K562 (cell line): Measurements from ENCODE around the gene CTNNBL1. TPM values are rescaled to one million over a fixed set of nuclear protein-coding genes. Genes with fewer than 3 reads are reported as not detected.

Experiments
- ATAC-seq: fragments of 200-7000 bp; cut with Tn5 transposase; 3 replicates; pipeline ENCODE4 v1.9.1; 2020; ENCODE audit warnings: moderate library complexity
- BruUV-seq: library from RNA; stranded (reverse); fragments of 400-500 nt; replicated peaks from 2 replicates; lab custom pipeline; 2021; lab: Mats Ljungman, UMichigan
- CTCF ChIA-PET: fragments of 300-600 bp; formaldehyde crosslinking; extraction: SDS; loops from one replicate; lab custom pipeline; 2021; ENCODE audit warnings: low intra/inter-chr PET ratio; lab: Yijun Ruan, JAX
- POLR2A ChIA-PET: fragments of 300-600, 350-650 bp; sonication (Branson Sonifier 250); formaldehyde crosslinking; extraction: SDS; loops from one replicate; lab custom pipeline; 2021; ENCODE audit warnings: antibody characterized with exemption, inconsistent platforms; lab: Yijun Ruan, JAX
- DNase-seq, 4 experiments: peaks; one replicate each; pipeline versions ENCODE4 v3.0.0 to v3.0.0-alpha.2; 2011 to 2018; ENCODE audit warnings: low spot score in 3 of 4, mixed read lengths in 3 of 4; ENCODE audit errors: extremely low read depth in 1 of 4
- FAIRE-seq: peaks from 2 replicates; lab custom pipeline; 2011; peaks lifted over from hg19 to GRCh38; lab: Jason Lieb, UNC
- H2AFZ ChIP-seq: 2 replicates; pipeline ENCODE4 v1.6.0; 2011; ENCODE audit warnings: low read depth, low read length, control low read depth, inconsistent platforms
- H3K27ac ChIP-seq: fragments of 200-600 bp; 3 replicates; pipeline ENCODE4 v1.8.0; 2011; ENCODE audit warnings: low read depth, mild to moderate bottlenecking, control low read depth, inconsistent platforms, low read length, moderate library complexity, mixed read lengths; ENCODE audit errors: extremely low read depth
- H3K27me3 ChIP-seq, 2 experiments: fragments of 300-600 bp in 1 of 2; 2 replicates in 1 of 2; 3 replicates in 1 of 2; pipeline versions ENCODE4 v1.6.0 to v1.8.0; 2011; ENCODE audit warnings: inconsistent platforms in 2 of 2, low read length in 2 of 2, mild to moderate bottlenecking in 1 of 2, mixed read lengths in 1 of 2, moderate library complexity in 1 of 2; ENCODE audit not compliant: control insufficient read depth in 2 of 2, insufficient read depth in 2 of 2
- H3K36me3 ChIP-seq: fragments of 300-600 bp; 3 replicates; pipeline ENCODE4 v1.8.0; 2011; ENCODE audit warnings: mild to moderate bottlenecking, low read length, inconsistent platforms; ENCODE audit not compliant: control insufficient read depth, insufficient read depth
- H3K4me1 ChIP-seq, 2 experiments: fragments of 200-600 bp in 1 of 2; replicated peaks in 1 of 2; 2 replicates in 1 of 2; 3 replicates in 1 of 2; pipeline versions ENCODE4 v1.5.1 to v1.8.0; 2011; ENCODE audit warnings: inconsistent platforms in 2 of 2, low read length in 2 of 2, mild to moderate bottlenecking in 1 of 2, mixed read lengths in 1 of 2, moderate library complexity in 1 of 2; ENCODE audit not compliant: control insufficient read depth in 2 of 2, insufficient read depth in 2 of 2
- H3K4me2 ChIP-seq: 2 replicates; pipeline ENCODE4 v1.6.1; 2011; ENCODE audit warnings: low read length, control low read depth, inconsistent platforms, mixed read lengths; ENCODE audit not compliant: insufficient read depth
- H3K4me3 ChIP-seq: fragments of 200-600 bp; sonication (generic), shearing (Covaris generic); 2 replicates; pipeline ENCODE4 v1.5.1; 2016; ENCODE audit warnings: control low read depth, inconsistent platforms
- H3K79me2 ChIP-seq: fragments of 200-600 bp; 3 replicates; pipeline ENCODE4 v1.8.0; 2011; ENCODE audit warnings: low read length, inconsistent platforms; ENCODE audit not compliant: control insufficient read depth, insufficient read depth
- H3K9ac ChIP-seq, 2 experiments: 2 replicates each; pipeline versions ENCODE4 v1.6.0 to v1.6.1; 2011; ENCODE audit warnings: low read depth in 2 of 2, low read length in 2 of 2, control low read depth in 1 of 2, inconsistent platforms in 1 of 2, mild to moderate bottlenecking in 1 of 2, mixed read lengths in 1 of 2; ENCODE audit not compliant: insufficient read depth in 1 of 2
- H3K9me1 ChIP-seq: one replicate; pipeline ENCODE4 v1.6.0; 2011; ENCODE audit warnings: inconsistent platforms, mild to moderate bottlenecking, low read length, moderate library complexity; ENCODE audit not compliant: control insufficient read depth, insufficient read depth
- H3K9me3 ChIP-seq: replicated peaks from 2 replicates; pipeline ENCODE4 v1.5.1; 2011; ENCODE audit warnings: low read depth, low read length, inconsistent platforms; ENCODE audit not compliant: control insufficient read depth, insufficient read depth
- H4K20me1 ChIP-seq: replicated peaks from 2 replicates; pipeline ENCODE4 v1.6.1; 2011; ENCODE audit warnings: low read length, inconsistent platforms, mixed read lengths; ENCODE audit not compliant: control insufficient read depth, insufficient read depth
- BACH1 ChIP-seq: fragments of 200-800 bp; sonication (Bioruptor generic); IDR thresholded peaks from 2 replicates; pipeline ENCODE4 v1.6.1; 2016; ENCODE audit warnings: missing genetic modification characterization, missing compliant biosample characterization
- HLTF ChIP-seq: fragments of 450-650 bp; IDR thresholded peaks from 2 replicates; pipeline ENCODE4 v1.6.1; 2016
- MBD2 ChIP-seq: sonication (generic); IDR thresholded peaks from 2 replicates; pipeline ENCODE4 v1.6.1; 2016; ENCODE audit warnings: low read depth, borderline replicate concordance
- PHF21A ChIP-seq: fragments of 450-650 bp; IDR thresholded peaks from 2 replicates; pipeline ENCODE4 v1.6.1; 2017; ENCODE audit warnings: low read depth, borderline replicate concordance
- PML ChIP-seq: IDR thresholded peaks from 2 replicates; pipeline ENCODE4 v1.6.1; 2012; ENCODE audit warnings: low read length, inconsistent platforms
- TCF3 ChIP-seq: sonication (generic); formaldehyde crosslinking; IDR thresholded peaks from 2 replicates; pipeline ENCODE4 v1.4.0; 2020; ENCODE audit warnings: mild to moderate bottlenecking, missing genetic modification reagents
- ZKSCAN3 ChIP-seq: fragments of 250-450 bp; sonication (Bioruptor Pico); IDR thresholded peaks from 2 replicates; pipeline ENCODE4 v1.4.0; 2020
- ZNF197 ChIP-seq: fragments of 200-800 bp; sonication (Bioruptor generic); IDR thresholded peaks from 2 replicates; pipeline ENCODE4 v1.6.1; 2016; ENCODE audit warnings: low read depth, missing genetic modification characterization, missing compliant biosample characterization
- WGBS: fragments of 100-300 bp; shearing (Covaris generic); methylation state at CpG from one replicate; pipeline ENCODE4 v1.1.6; 2016; ENCODE audit warnings: low coverage, mixed read lengths; ENCODE audit not compliant: insufficient coverage; ENCODE audit errors: missing lambda C conversion rate; 5-methylcytosine and 5-hydroxymethylcytosine counted together
- in situ Hi-C: fragments of 300-500 bp; cut with MboI; formaldehyde crosslinking; loops from 4 replicates; pipeline ENCODE4 v1.15.0; 2018; ENCODE audit warnings: inconsistent platforms, mixed read lengths
- intact Hi-C: fragments of 100-400 bp; cut with micrococcal nuclease; formaldehyde crosslinking; loops from 2 replicates; pipeline ENCODE4 v1.14.2; 2022
- polyA plus RNA-seq, 8 experiments: library from polyadenylated mRNA; depleted of rRNA in 4 of 8; stranded (reverse) in 5 of 8; unstranded in 3 of 8; fragments of >200 nt; fragmentation: Nextera tagmentation in 2 of 8; fragmentation: Illumina TruSeq in 1 of 8; extraction: Ambion mirVana in 2 of 8; extraction: Trizol in 1 of 8; gene quantifications; 2 replicates each; pipeline versions ENCODE4 v1.2.1 to v1.2.3, GENCODE V29; 2011 to 2014; ENCODE audit warnings: inconsistent platforms in 1 of 8, missing spikeins in 1 of 8
- total RNA-seq, 7 experiments: library from RNA; depleted of rRNA in 6 of 7; stranded (reverse); fragments of >200 nt in 6 of 7; fragmentation: Illumina TruSeq in 2 of 7; extraction: Trizol in 2 of 7; gene quantifications; 2 replicates each; pipeline versions ENCODE4 v1.2.1 to v1.2.3, GENCODE V29; 2011 to 2021; ENCODE audit warnings: low replicate concordance in 1 of 7

CTNNBL1 gene
- total and polyA plus RNA-seq, 9 of the 15 experiments (the other 6 are each of a cell fraction or from before 2014, with no cell fraction given), result 32.4 to 85.6 (median 43.6) TPM

GRCh38 chr20:37801921-37802320, 108.1 kb downstream of the CTNNBL1 start:
- BruUV-seq, result no TSS peak
- TF ChIP-seq ZKSCAN3 (CRISPR knock-in tag) (no peak), PHF21A (no peak), PML (no peak), MBD2 (no peak), BACH1 (tag) (no peak), TCF3 (CRISPR knock-in tag) (no peak), ZNF197 (CRISPR knock-in tag) (no peak), HLTF (no peak)
- ATAC-seq, result no peak
- H3K9me3 ChIP-seq, result no peaks in the 10 kb centered on the region
- intact Hi-C loops, result no loop called here
- in situ Hi-C loops, result no loop called here
- POLR2A ChIA-PET, result no interaction called here
- CTCF ChIA-PET, result no interaction called here
- no peak overlapping the region for H3K9ac ChIP-seq
- H3K4me2 ChIP-seq, result no peak overlapping the region
- no peak overlapping the region for H2AFZ ChIP-seq
- H3K27me3 ChIP-seq, result no peaks in the 10 kb centered on the region
- 47% methylated on average over 2 of the region's 2 CpGs for WGBS
- no peak for FAIRE-seq
- peaks cover 11% of the 10 kb centered on the region; the same call in 2 of the 3 replicates for H3K36me3 ChIP-seq
- no peak overlapping the region for H3K27ac ChIP-seq
- H3K4me1 ChIP-seq, result no peaks in the 10 kb centered on the region
- no peaks in the 10 kb centered on the region for H4K20me1 ChIP-seq
- H3K9me1 ChIP-seq, result no peaks in the 10 kb centered on the region
- DNase-seq, result no peak
- H3K4me3 ChIP-seq, result no peak overlapping the region
- no peaks in the 10 kb centered on the region for H3K79me2 ChIP-seq
